CD4-positive, alpha-beta memory T cell (primary cell): ENCODE data around the gene PCDHGA5. TPM values are rescaled to one million over a fixed set of nuclear protein-coding genes. Genes with fewer than 3 reads are reported as not detected.
A peak's percentile ranks its signal among the peaks of the same experiment; 100 is the strongest.
"Not testable (repeated sequence)": the region's sequence is repeated elsewhere in the genome, so short reads cannot be mapped to it uniquely, and the experiment has no call there.

Source experiments
- CTCF ChIA-PET: fragments of 350-600 bp; sonication (Branson Sonifier 250); formaldehyde crosslinking; loops from one replicate; lab custom pipeline; 2021; ENCODE audit warnings: inconsistent platforms; ENCODE audit not compliant: partially characterized antibody; lab: Charles Lee
- POLR2A ChIA-PET: fragments of 350-600 bp; sonication (Branson Sonifier 250); formaldehyde crosslinking; loops from one replicate; lab custom pipeline; 2021; ENCODE audit not compliant: partially characterized antibody; lab: Charles Lee
- DNase-seq, 5 donors: peaks; one replicate each; pipeline versions ENCODE4 v3.0.0 to v3.0.0-alpha.2; 2020 to 2022; ENCODE audit warnings: mixed read lengths in 1 of 5
- H3K27ac ChIP-seq: one replicate; pipeline ENCODE4 v1.7.0; 2013; ENCODE audit warnings: low read depth, low read length
- H3K27me3 ChIP-seq: 2 replicates; pipeline ENCODE4 v1.7.0; 2013; ENCODE audit warnings: mild to moderate bottlenecking, low read length, moderate library complexity; ENCODE audit not compliant: insufficient read depth
- H3K36me3 ChIP-seq: 2 replicates; pipeline ENCODE4 v1.7.0; 2013; ENCODE audit warnings: mild to moderate bottlenecking, low read length, moderate library complexity; ENCODE audit not compliant: insufficient read depth
- H3K4me1 ChIP-seq: 2 replicates; pipeline ENCODE4 v1.7.0; 2013; ENCODE audit warnings: mild to moderate bottlenecking, low read length, moderate library complexity; ENCODE audit not compliant: insufficient read depth
- H3K4me3 ChIP-seq, 2 donors: one replicate each; pipeline ENCODE4 v1.7.0; 2013; ENCODE audit warnings: low read length in 2 of 2, mild to moderate bottlenecking in 1 of 2
- H3K9me3 ChIP-seq, 2 donors: one replicate each; pipeline ENCODE4 v1.7.0; 2013; ENCODE audit warnings: low read length in 2 of 2, control low read depth in 1 of 2; ENCODE audit not compliant: control insufficient read depth in 1 of 2
- H3K27ac Mint-ChIP-seq, 7 donors: one replicate each; pipeline ENCODE4 v1.8.0; 2020 to 2021; ENCODE audit warnings: mixed read lengths in 7 of 7, mild to moderate bottlenecking in 6 of 7, inconsistent platforms in 3 of 7, moderate library complexity in 3 of 7
- H3K27me3 Mint-ChIP-seq, 2 donors: one replicate each; pipeline ENCODE4 v1.8.0; 2020 to 2021; ENCODE audit warnings: mixed read lengths in 2 of 2
- H3K36me3 Mint-ChIP-seq, 2 donors: one replicate each; pipeline ENCODE4 v1.8.0; 2020 to 2021; ENCODE audit warnings: mixed read lengths in 2 of 2, inconsistent platforms in 1 of 2, mild to moderate bottlenecking in 1 of 2
- H3K4me1 Mint-ChIP-seq, 4 donors: one replicate each; pipeline ENCODE4 v1.8.0; 2020 to 2021; ENCODE audit warnings: mixed read lengths in 4 of 4, mild to moderate bottlenecking in 1 of 4
- H3K4me3 Mint-ChIP-seq, 8 donors: one replicate each; pipeline ENCODE4 v1.8.0; 2020 to 2021; ENCODE audit warnings: mixed read lengths in 8 of 8, mild to moderate bottlenecking in 7 of 8, moderate library complexity in 6 of 8, inconsistent platforms in 3 of 8
- H3K9me3 Mint-ChIP-seq, 8 donors: one replicate each; pipeline ENCODE4 v1.8.0; 2020 to 2021; ENCODE audit warnings: mixed read lengths in 8 of 8, mild to moderate bottlenecking in 5 of 8, inconsistent platforms in 3 of 8, moderate library complexity in 1 of 8
- intact Hi-C: fragments of 100-400 bp; cut with micrococcal nuclease; formaldehyde crosslinking; loops from one replicate; pipeline ENCODE4 v1.15.1; 2023
- polyA plus RNA-seq, 2 donors: library from polyadenylated mRNA; unstranded; fragments of 300-500 nt; fragmentation: Illumina TruSeq; gene quantifications; one replicate each; pipeline ENCODE4 v1.2.3, GENCODE V29; 2021
- total RNA-seq, 2 experiments: library from RNA; stranded (reverse); gene quantifications; one replicate each; pipeline ENCODE4 v1.2.3, GENCODE V29; 2021

PCDHGA5 gene
- total and polyA plus RNA-seq, 4 experiments from 2014 or later, result 0.28 to 0.44 TPM; not detected in 2

- no peaks in the 10 kb centered on the region for H3K36me3 ChIP-seq
- peaks cover 2% of the 10 kb centered on the region for H3K4me1 ChIP-seq
- H3K36me3 Mint-ChIP-seq, result peaks cover 8 to 17% of the 10 kb centered on the region in 2 donors
- intact Hi-C loops, result loop anchor here (1.0 to 10.0 kb wide), 5 partner anchors 89 to 1221 kb away; partner anchors contain the start of genes PCDHGA10 and PCDHGB7
- peak overlapping the region; percentile 37 for H3K27ac ChIP-seq
- ChIA-PET POLR2A (no interaction called here), CTCF (interaction anchor here (0.6 to 4.2 kb wide), 11 partner anchors 10 to 241 kb away, joined by 3 to 20 read pairs (median 3); no protein-coding TSS in a partner anchor)
- peak overlapping the region; percentile 26 to 50 for H3K4me3 ChIP-seq
- H3K4me1 Mint-ChIP-seq, result peaks cover 5 to 11% (median 8%) of the 10 kb centered on the region in 4 donors
- peaks cover 0 to 65% (median 52%) of the 10 kb centered on the region in 8 donors for H3K9me3 Mint-ChIP-seq
- H3K27ac Mint-ChIP-seq, result peak overlapping the region; percentile 36 to 98 (median 94)
- no peaks in the 10 kb centered on the region for H3K27me3 ChIP-seq
- peak overlapping the region; percentile 91 to 97 (median 94) for H3K4me3 Mint-ChIP-seq
- H3K9me3 ChIP-seq, result peaks cover 0 to 10% of the 10 kb centered on the region in 2 donors
- DNase-seq, result peak; percentile 67 to 80 (median 71)
- H3K27me3 Mint-ChIP-seq, result peaks cover 23 to 28% of the 10 kb centered on the region in 2 donors
Measured at GRCh38 chr5:141326088-141326854, 37.7 kb upstream of the PCDHGA5 start.

DNA sequence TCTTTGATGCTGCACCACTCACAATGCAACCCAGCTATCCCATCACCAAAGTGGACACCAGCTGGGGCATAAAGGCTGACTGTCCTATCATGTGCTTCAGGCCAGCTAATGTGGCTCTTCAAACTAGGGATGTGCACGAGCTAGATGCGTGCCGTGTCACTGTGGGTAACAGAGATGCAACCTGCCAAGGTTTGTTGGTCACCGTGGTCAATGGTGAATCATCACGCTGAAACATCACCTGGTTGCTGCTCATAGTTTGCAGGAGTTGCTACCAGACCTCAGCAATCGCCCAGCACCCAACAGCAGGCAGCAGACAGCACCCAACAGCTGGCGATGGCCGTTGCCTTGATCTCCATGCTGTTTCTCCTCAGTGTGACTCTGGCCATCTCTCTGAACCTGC lies 35.7 kb upstream of the PCDHGA5 start:
- Mint-ChIP-seq H3K4me1 (peaks cover 5 to 11% (median 6%) of the 10 kb centered on the region in 4 donors), H3K36me3 (peaks cover 11 to 16% of the 10 kb centered on the region in 2 donors), H3K27ac (no peak overlapping the region), H3K9me3 (peaks cover 2 to 66% (median 52%) of the 10 kb centered on the region in 8 donors), H3K4me3 (no peak overlapping the region), H3K27me3 (peaks cover 35 to 37% of the 10 kb centered on the region in 2 donors)
- CTCF ChIA-PET, result interaction anchor here (0.6 to 4.4 kb wide), 6 partner anchors 9 to 207 kb away, joined by 3 to 29 read pairs (median 6); partner anchors contain the start of gene TAF7
- POLR2A ChIA-PET, result interaction anchor here (1.4 kb wide), 1 partner anchor 8 kb away, joined by 8 read pairs; the partner anchor contains the start of gene TAF7
- intact Hi-C loops, result loop anchor here (10.0 kb wide), 2 partner anchors 87 to 1223 kb away; partner anchors contain the start of genes PCDHGA10 and PCDHGB7
- H3K4me3 ChIP-seq, result no peak overlapping the region
- no peaks in the 10 kb centered on the region for H3K36me3 ChIP-seq
- no peaks in the 10 kb centered on the region for H3K4me1 ChIP-seq
- no peak for DNase-seq
- no peaks in the 10 kb centered on the region for H3K27me3 ChIP-seq
- H3K27ac ChIP-seq, result no peak overlapping the region
- H3K9me3 ChIP-seq, result peaks cover 0 to 8% of the 10 kb centered on the region in 2 donors

DNA sequence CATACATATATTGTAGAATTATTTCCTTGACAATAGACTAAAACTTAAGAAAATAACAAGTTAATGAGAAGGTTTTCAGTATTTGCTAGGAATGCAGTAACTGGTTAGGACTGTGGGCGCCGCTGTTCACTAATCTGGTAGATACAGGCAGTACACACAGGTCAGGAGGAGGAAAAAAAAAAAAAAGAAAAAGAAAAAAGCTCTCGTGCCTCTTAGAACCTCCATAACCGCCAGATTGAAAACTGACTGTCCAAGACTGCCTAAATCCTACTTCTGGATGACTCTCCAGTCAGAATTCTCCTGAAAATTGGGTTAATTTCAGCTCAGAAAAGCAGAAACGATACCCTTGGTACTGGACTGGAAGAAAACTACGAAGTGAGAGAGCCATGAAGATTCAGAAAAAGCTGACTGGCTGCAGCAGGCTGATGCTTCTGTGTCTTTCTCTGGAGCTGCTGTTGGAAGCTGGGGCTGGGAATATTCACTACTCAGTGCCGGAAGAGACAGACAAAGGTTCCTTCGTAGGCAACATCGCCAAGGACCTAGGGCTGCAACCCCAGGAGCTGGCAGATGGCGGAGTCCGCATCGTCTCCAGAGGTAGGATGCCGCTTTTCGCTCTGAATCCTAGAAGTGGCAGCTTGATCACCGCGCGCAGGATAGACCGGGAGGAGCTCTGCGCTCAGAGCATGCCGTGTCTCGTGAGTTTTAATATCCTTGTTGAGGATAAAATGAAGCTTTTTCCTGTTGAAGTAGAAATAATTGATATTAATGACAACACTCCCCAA lies 33.5 kb upstream of the PCDHGA5 start, which contains the start of gene PCDHGA1:
TSS of gene PCDHGA1 (plus strand) at position 216 of the 782 bp plus-strand sequence.
- H3K9me3 ChIP-seq, result peaks cover 0 to 8% of the 10 kb centered on the region in 2 donors
- peak within 1 kb of the TSS in 6 of 8 donors; percentile 29 to 68 (median 54) for H3K4me3 Mint-ChIP-seq
- POLR2A ChIA-PET, result interaction anchor here (0.7 to 0.8 kb wide), 2 partner anchors 10 to 233 kb away, joined by 3 to 7 read pairs; partner anchors contain the start of gene TAF7

GRCh38 chr5:141332571-141332970 lies 31.4 kb upstream of the PCDHGA5 start:
- DNase-seq, H3K4me3 Mint-ChIP-seq, intact Hi-C loops, H3K4me1 ChIP-seq, H3K4me3 ChIP-seq, H3K27me3 ChIP-seq, H3K27ac ChIP-seq, H3K9me3 ChIP-seq, H3K27ac Mint-ChIP-seq, H3K36me3 ChIP-seq, POLR2A ChIA-PET, H3K4me1 Mint-ChIP-seq: not testable (repeated sequence)
- peaks cover 46 to 55% of the 10 kb centered on the region in 2 donors for H3K27me3 Mint-ChIP-seq
- CTCF ChIA-PET, result interaction anchor here (1.1 to 1.3 kb wide), 2 partner anchors 12 to 13 kb away, joined by 3 to 5 read pairs; partner anchors contain the start of gene TAF7
- H3K9me3 Mint-ChIP-seq, result peaks cover 0 to 85% (median 75%) of the 10 kb centered on the region in 8 donors
- peaks cover 8 to 16% of the 10 kb centered on the region in 2 donors for H3K36me3 Mint-ChIP-seq

More for the DNA sequence above, 33.5 kb upstream of the PCDHGA5 start, which contains the start of gene PCDHGA1:
- Mint-ChIP-seq H3K9me3 (peaks cover 2 to 81% (median 69%) of the 10 kb centered on the region in 8 donors), H3K27ac (peak within 1 kb of the TSS in 1 of 7 donors; percentile 52), H3K27me3 (peaks cover 50% of the 10 kb centered on the region in 2 donors), H3K36me3 (peaks cover 15 to 18% of the 10 kb centered on the region in 2 donors), H3K4me1 (peaks cover 5 to 11% (median 6%) of the 10 kb centered on the region in 4 donors)
- Histone ChIP-seq H3K27me3 (no peaks in the 10 kb centered on the region), H3K4me1 (no peaks in the 10 kb centered on the region), H3K27ac (no peak within 1 kb of the TSS), H3K36me3 (no peaks in the 10 kb centered on the region), H3K4me3 (no peak within 1 kb of the TSS)
- CTCF ChIA-PET, result interaction anchor here (0.9 to 4.4 kb wide), 11 partner anchors 9 to 288 kb away, joined by 3 to 29 read pairs (median 4); partner anchors contain the start of genes DIAPH1, PCDHGA6 and TAF7
- intact Hi-C loops, result no loop called here
- peak in 2 of 5 donors; percentile 15 to 26 for DNase-seq

- no peaks in the 10 kb centered on the region for H3K27me3 ChIP-seq
- no peak within 1 kb of the TSS for H3K27ac ChIP-seq
- POLR2A ChIA-PET, result no interaction called here
- Mint-ChIP-seq H3K27ac (peak within 1 kb of the TSS in 1 of 7 donors; percentile 61), H3K27me3 (peaks cover 47 to 52% of the 10 kb centered on the region in 2 donors), H3K4me3 (peak within 1 kb of the TSS in 4 of 8 donors; percentile 35 to 65 (median 49)), H3K4me1 (peaks cover 0 to 3% (median 0%) of the 10 kb centered on the region in 4 donors), H3K36me3 (peaks cover 11 to 15% of the 10 kb centered on the region in 2 donors), H3K9me3 (peaks cover 3 to 89% (median 80%) of the 10 kb centered on the region in 8 donors)
- H3K4me1 ChIP-seq, result no peaks in the 10 kb centered on the region
- DNase-seq, result no peak
- no peaks in the 10 kb centered on the region for H3K36me3 ChIP-seq
- CTCF ChIA-PET, result interaction anchor here (1.0 to 1.1 kb wide), 2 partner anchors 9 to 12 kb away, joined by 3 to 4 read pairs; partner anchors contain the start of gene PCDHGA1
- intact Hi-C loops, result no loop called here
- H3K4me3 ChIP-seq, result no peak within 1 kb of the TSS
- H3K9me3 ChIP-seq, result peaks cover 0 to 8% of the 10 kb centered on the region in 2 donors
Measured at GRCh38 chr5:141338538-141339306, 25.2 kb upstream of the PCDHGA5 start, which contains the start of gene PCDHGA2. TSS of gene PCDHGA2 (plus strand) at chr5:141338760.

DNA sequence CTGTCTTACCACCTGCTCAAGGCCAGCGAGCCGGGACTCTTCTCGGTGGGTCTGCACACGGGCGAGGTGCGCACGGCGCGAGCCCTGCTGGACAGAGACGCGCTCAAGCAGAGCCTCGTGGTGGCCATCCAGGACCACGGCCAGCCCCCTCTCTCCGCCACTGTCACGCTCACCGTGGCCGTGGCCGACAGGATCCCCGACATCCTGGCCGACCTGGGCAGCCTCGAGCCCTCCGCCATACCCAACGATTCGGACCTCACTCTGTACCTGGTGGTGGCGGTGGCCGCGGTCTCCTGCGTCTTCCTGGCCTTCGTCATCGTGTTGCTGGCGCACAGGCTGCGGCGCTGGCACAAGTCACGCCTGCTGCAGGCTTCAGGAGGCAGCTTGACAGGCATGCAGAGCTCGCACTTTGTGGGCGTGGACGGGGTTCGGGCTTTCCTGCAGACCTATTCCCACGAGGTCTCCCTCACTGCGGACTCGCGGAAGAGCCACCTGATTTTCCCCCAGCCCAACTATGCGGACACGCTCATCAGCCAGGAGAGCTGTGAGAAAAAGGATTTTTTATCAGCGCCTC lies 23.1 kb upstream of the PCDHGA5 start:
- CTCF ChIA-PET, H3K9me3 ChIP-seq, H3K36me3 ChIP-seq, intact Hi-C loops, H3K27ac ChIP-seq, DNase-seq, H3K4me3 ChIP-seq, H3K4me3 Mint-ChIP-seq, H3K4me1 Mint-ChIP-seq, H3K27me3 ChIP-seq, POLR2A ChIA-PET, H3K27ac Mint-ChIP-seq, H3K4me1 ChIP-seq: not testable (repeated sequence)
- H3K36me3 Mint-ChIP-seq, result peaks cover 14 to 17% of the 10 kb centered on the region in 2 donors
- peaks cover 43 to 44% of the 10 kb centered on the region in 2 donors for H3K27me3 Mint-ChIP-seq
- peaks cover 3 to 86% (median 79%) of the 10 kb centered on the region in 8 donors for H3K9me3 Mint-ChIP-seq
